K562 (cell line): Measurements from ENCODE around the gene UBL7. TPM values are rescaled to one million over a fixed set of nuclear protein-coding genes. Genes with fewer than 3 reads are reported as not detected.
A peak's percentile ranks its signal among the peaks of the same experiment; 100 is the strongest.

Experiments
- HDAC1 ChIP-seq, 2 experiments: fragments of 450-650 bp; IDR thresholded peaks; 2 replicates each; pipeline ENCODE4 v1.6.1; 2016 to 2017; ENCODE audit warnings: inconsistent platforms in 1 of 2, mild to moderate bottlenecking in 1 of 2, moderate library complexity in 1 of 2
- SNIP1 ChIP-seq: fragments of 450-650 bp; IDR thresholded peaks from 2 replicates; pipeline ENCODE4 v1.7.1; 2017; ENCODE audit warnings: low read depth, mild to moderate bottlenecking
- ZBTB40 ChIP-seq, 2 experiments: fragments of 450-650 bp in 1 of 2; sonication (generic) in 1 of 2; formaldehyde crosslinking in 1 of 2; IDR thresholded peaks; 2 replicates each; pipeline versions ENCODE4 v1.7.1 to v1.9.0; 2016 to 2022; ENCODE audit warnings: inconsistent platforms in 1 of 2, mild to moderate bottlenecking in 1 of 2, missing genetic modification reagents in 1 of 2
- ZNF165 ChIP-seq: fragments of 250-450 bp; sonication (Bioruptor Pico); IDR thresholded peaks from 2 replicates; pipeline ENCODE4 v1.4.0; 2020; ENCODE audit warnings: borderline replicate concordance
- ZNF589 ChIP-seq: fragments of 200-800 bp; sonication (Bioruptor generic); IDR thresholded peaks from 2 replicates; pipeline ENCODE4 v1.6.1; 2016; ENCODE audit warnings: low read depth, missing genetic modification characterization, missing compliant biosample characterization
- polyA plus RNA-seq, 8 experiments: library from polyadenylated mRNA; depleted of rRNA in 4 of 8; stranded (reverse) in 5 of 8; unstranded in 3 of 8; fragments of >200 nt; fragmentation: Nextera tagmentation in 2 of 8; fragmentation: Illumina TruSeq in 1 of 8; extraction: Ambion mirVana in 2 of 8; extraction: Trizol in 1 of 8; gene quantifications; 2 replicates each; pipeline versions ENCODE4 v1.2.1 to v1.2.3, GENCODE V29; 2011 to 2014; ENCODE audit warnings: inconsistent platforms in 1 of 8, missing spikeins in 1 of 8
- total RNA-seq, 7 experiments: library from RNA; depleted of rRNA in 6 of 7; stranded (reverse); fragments of >200 nt in 6 of 7; fragmentation: Illumina TruSeq in 2 of 7; extraction: Trizol in 2 of 7; gene quantifications; 2 replicates each; pipeline versions ENCODE4 v1.2.1 to v1.2.3, GENCODE V29; 2011 to 2021; ENCODE audit warnings: low replicate concordance in 1 of 7
- TF ChIP-seq, protein P1 (sequence below), 2 experiments: IDR thresholded peaks; 2 replicates each; pipeline ENCODE4 v1.6.1; 2011; ENCODE audit warnings: borderline replicate concordance in 1 of 2, control low read depth in 1 of 2, low read depth in 1 of 2, low read length in 1 of 2, mild to moderate bottlenecking in 1 of 2, mixed read lengths in 1 of 2, moderate library complexity in 1 of 2; ENCODE audit not compliant: insufficient read depth in 1 of 2, insufficient read length in 1 of 2, poor library complexity in 1 of 2, severe bottlenecking in 1 of 2; ENCODE audit errors: extremely low read depth in 1 of 2

The UBL7 gene
- total and polyA plus RNA-seq, 9 of the 15 experiments (the other 6 are each of a cell fraction or from before 2014, with no cell fraction given): 19.2 to 63.4 (median 44.9) TPM

DNA sequence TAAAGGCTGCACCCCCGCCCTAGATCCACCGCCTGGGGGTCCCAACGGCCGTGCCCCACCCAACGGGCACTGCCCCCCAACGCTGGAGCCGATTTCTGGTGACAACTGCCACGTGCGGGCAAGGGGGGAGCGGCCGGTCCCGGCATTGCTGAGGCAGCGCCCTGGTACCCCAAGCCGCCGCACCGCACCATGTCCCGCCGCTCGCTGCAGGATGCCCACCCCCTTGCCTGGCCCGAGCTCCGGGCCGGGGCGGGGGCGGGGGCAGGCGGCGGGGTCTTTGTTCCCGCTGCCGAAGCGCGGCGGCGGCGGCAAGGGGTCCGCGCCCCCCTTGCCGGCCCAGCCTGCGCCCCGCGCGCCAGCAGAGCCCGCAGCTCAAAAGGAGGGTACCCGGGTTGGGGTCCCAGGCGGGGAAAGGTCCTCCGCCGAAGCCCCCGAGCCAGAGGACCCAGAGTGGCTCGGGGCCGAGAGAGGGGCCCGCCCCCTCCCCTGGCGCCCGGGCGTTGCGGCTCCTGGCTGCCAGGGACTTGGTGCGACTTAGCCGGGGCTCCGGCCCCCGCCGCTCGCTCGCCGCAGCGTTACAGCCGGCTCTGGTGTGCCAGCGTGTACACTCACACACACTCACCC is 27.9 kb downstream of the UBL7 start (continued):
- TF ChIP-seq, protein P1, sequence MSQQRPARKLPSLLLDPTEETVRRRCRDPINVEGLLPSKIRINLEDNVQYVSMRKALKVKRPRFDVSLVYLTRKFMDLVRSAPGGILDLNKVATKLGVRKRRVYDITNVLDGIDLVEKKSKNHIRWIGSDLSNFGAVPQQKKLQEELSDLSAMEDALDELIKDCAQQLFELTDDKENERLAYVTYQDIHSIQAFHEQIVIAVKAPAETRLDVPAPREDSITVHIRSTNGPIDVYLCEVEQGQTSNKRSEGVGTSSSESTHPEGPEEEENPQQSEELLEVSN (IDR thresholded peaks at IDR 0.05; ENCODE audit: borderline replicate concordance in 1 of 2, extremely low read depth in 1 of 2, insufficient read depth in 1 of 2, insufficient read length in 1 of 2, low read depth in 1 of 2, low read length in 1 of 2, poor library complexity in 1 of 2, severe bottlenecking in 1 of 2): peak in 1 of 2 experiments; percentile 10
- TF ChIP-seq SNIP1 (no peak), ZBTB40 (IDR thresholded peaks at IDR 0.05) (peak; percentile 14; the same call in 1 of the 2 replicates), ZBTB40 (CRISPR knock-in tag; IDR thresholded peaks at IDR 0.05) (no peak), ZNF165 (0 out of 2 replicates have a peak, but pooled peaks have one; percentile 24), HDAC1 (IDR thresholded peaks at IDR 0.05) (0 out of 4 replicates have a peak, but pooled peaks of 1 of the 2 experiments have one; percentile 74), ZNF589 (CRISPR knock-in tag) (peak; percentile 6; the same call in 1 of the 2 replicates)
